ENCODE results near the gene DNPH1. TPM values are rescaled to one million over a fixed set of nuclear protein-coding genes. Genes with fewer than 3 reads are reported as not detected.

DNPH1 gene
- total and polyA plus RNA-seq, 10 of the 15 experiments (the other 5 are each of a cell fraction or from before 2014, with no cell fraction given): 7.0 to 136 (median 67.7) TPM

- ChIA-PET CTCF (interaction anchor here (1.2 to 2.2 kb wide), 2 partner anchors 19 to 24 kb away, joined by 3 to 9 read pairs; partner anchors contain the start of gene DNPH1), RAD21 (ENCODE audit: unreplicated experiment) (interaction anchor here (1.1 to 1.7 kb wide), 2 partner anchors 9 to 19 kb away, joined by 3 to 8 read pairs; partner anchors contain the start of gene DNPH1), SMC1A (ENCODE audit: uncharacterized antibody, unreplicated experiment) (interaction anchor here (1.0 kb wide), 1 partner anchor 10 kb away, joined by 4 read pairs; no protein-coding TSS in a partner anchor), POLR2A (interaction anchor here (1.0 to 1.5 kb wide), 5 partner anchors 19 to 121 kb away, joined by 3 to 4 read pairs (median 3); partner anchors contain the start of genes DNPH1 and ZNF318)
- no peak for DNase-seq (ENCODE audit: low read depth, low spot score)
- in situ Hi-C loops (cut with MboI) (no loop called here), intact Hi-C loops (cut with micrococcal nuclease; ENCODE audit: unreplicated experiment) (loop anchor here (5.0 kb wide), 1 partner anchor 76 kb away; the partner anchor contains the start of gene SRF)
- peaks cover 27% of the 10 kb centered on the region for H3K4me1 ChIP-seq (ENCODE audit: control insufficient read depth, insufficient read depth, low read length)
- no peaks in the 10 kb centered on the region for H3K36me3 ChIP-seq (ENCODE audit: control insufficient read depth in 2 of 2, insufficient read depth in 2 of 2, low read length in 1 of 2)
- peak overlapping the region; percentile 100 for H3K4me2 ChIP-seq (ENCODE audit: control insufficient read depth, insufficient read depth)
- ATAC-seq: no peak
- TF ChIP-seq NRF1 (conservative IDR thresholded peaks at IDR 0.05; ENCODE audit: low read depth, low read length): no peak
- no peak for TF ChIP-seq HDAC2 (IDR thresholded peaks at IDR 0.05)
- H3K4me3 ChIP-seq: peak overlapping the region; percentile 73; the same call in 1 of the 2 replicates
- WGBS (ENCODE audit: insufficient coverage, insufficient replicate concordance, low lambda C conversion rate, missing lambda C conversion rate): 65% methylated on average over 3 of the region's 3 CpGs
- no peak overlapping the region for H3K27ac ChIP-seq (ENCODE audit: control insufficient read depth, insufficient read depth)
- FAIRE-seq: no peak
- H2AFZ ChIP-seq (ENCODE audit: control insufficient read depth, low read depth, low read length): peak overlapping the region; percentile 100
- no peaks in the 10 kb centered on the region for H3K9me3 ChIP-seq (replicated peaks; ENCODE audit: control insufficient read depth, insufficient read depth, low read length)
- H3K27me3 ChIP-seq (replicated peaks in 1 of 2; ENCODE audit: control insufficient read depth in 2 of 2, insufficient read depth in 2 of 2, low read length in 1 of 2): peaks cover 3 to 12% of the 10 kb centered on the region in 2 experiments
- H3K79me2 ChIP-seq (ENCODE audit: control insufficient read depth, insufficient read depth, low read length): no peaks in the 10 kb centered on the region
- BruUV-seq (replicated peaks): no TSS peak
- no peak overlapping the region; the same call in 1 of the 2 replicates for H3K9ac ChIP-seq (ENCODE audit: control insufficient read depth, insufficient read depth, low read length)
- H4K20me1 ChIP-seq (ENCODE audit: control insufficient read depth, insufficient read depth): no peaks in the 10 kb centered on the region
These were observed 18.8 kb upstream of the DNPH1 start for GRCh38 chr6:43248101-43248500.

GRCh38 chr6:43247114-43247999 lies 18.1 kb upstream of the DNPH1 start:
- Histone ChIP-seq H4K20me1 (ENCODE audit: control insufficient read depth, insufficient read depth) (no peaks in the 10 kb centered on the region), H3K36me3 (ENCODE audit: control insufficient read depth in 2 of 2, insufficient read depth in 2 of 2, low read length in 1 of 2) (no peaks in the 10 kb centered on the region), H3K4me2 (ENCODE audit: control insufficient read depth, insufficient read depth) (peak overlapping the region; percentile 100), H3K9me3 (replicated peaks; ENCODE audit: control insufficient read depth, insufficient read depth, low read length) (no peaks in the 10 kb centered on the region), H3K27ac (ENCODE audit: control insufficient read depth, insufficient read depth) (peak overlapping the region; percentile 46), H3K9ac (ENCODE audit: control insufficient read depth, insufficient read depth, low read length) (peak overlapping the region; percentile 28), H3K27me3 (replicated peaks in 1 of 2; ENCODE audit: control insufficient read depth in 2 of 2, insufficient read depth in 2 of 2, low read length in 1 of 2) (peaks cover 8 to 12% of the 10 kb centered on the region in 2 experiments), H2AFZ (ENCODE audit: control insufficient read depth, low read depth, low read length) (peak overlapping the region; percentile 100), H3K4me3 (peak overlapping the region; percentile 73), H3K4me1 (ENCODE audit: control insufficient read depth, insufficient read depth, low read length) (peaks cover 27% of the 10 kb centered on the region), H3K79me2 (ENCODE audit: control insufficient read depth, insufficient read depth, low read length) (no peaks in the 10 kb centered on the region)
- no TSS peak for BruUV-seq (replicated peaks)
- 1% methylated on average over 45 of the region's 46 CpGs for WGBS (ENCODE audit: insufficient coverage, insufficient replicate concordance, low lambda C conversion rate, missing lambda C conversion rate)
- RAD21 ChIA-PET (ENCODE audit: unreplicated experiment): interaction anchor here (0.8 to 1.7 kb wide), 7 partner anchors 9 to 137 kb away, joined by 3 to 10 read pairs (median 5); partner anchors contain the start of gene DNPH1
- no peak for DNase-seq (ENCODE audit: low read depth, low spot score)
- SMC1A ChIA-PET (ENCODE audit: uncharacterized antibody, unreplicated experiment): interaction anchor here (0.6 to 1.2 kb wide), 5 partner anchors 9 to 132 kb away, joined by 3 to 11 read pairs (median 3); partner anchors contain the start of gene DNPH1
- FAIRE-seq: no peak
- ATAC-seq: peak; percentile 97
- in situ Hi-C loops (cut with MboI): no loop called here
- POLR2A ChIA-PET: interaction anchor here (0.6 to 1.5 kb wide), 10 partner anchors 17 to 265 kb away, joined by 3 to 5 read pairs (median 4); partner anchors contain the start of genes DNPH1, PPP2R5D and ZNF318
- CTCF ChIA-PET: interaction anchor here (0.7 to 2.2 kb wide), 9 partner anchors 17 to 259 kb away, joined by 3 to 19 read pairs (median 3); partner anchors contain the start of gene DNPH1
- intact Hi-C loops (cut with micrococcal nuclease; ENCODE audit: unreplicated experiment): loop anchor here (5.0 kb wide), 1 partner anchor 75 kb away; the partner anchor contains the start of gene SRF
- TF ChIP-seq SIX5 (IDR thresholded peaks at IDR 0.05; ENCODE audit: low read depth, low read length, severe bottlenecking) (peak; percentile 98), ZNF622 (IDR thresholded peaks at IDR 0.05) (no peak), FOXK2 (IDR thresholded peaks at IDR 0.05) (no peak), RBBP5 (conservative IDR thresholded peaks at IDR 0.05) (no peak), ZBTB40 (IDR thresholded peaks at IDR 0.05; ENCODE audit: borderline replicate concordance) (peak; percentile 65; the same call in 1 of the 2 replicates), TCF3 (IDR thresholded peaks at IDR 0.05; ENCODE audit: borderline replicate concordance, insufficient read depth, low read depth, low read length) (no peak), TCF7 (IDR thresholded peaks at IDR 0.05; ENCODE audit: borderline replicate concordance) (no peak), SRF (IDR thresholded peaks at IDR 0.05; ENCODE audit: low read depth in 2 of 2, low read length in 2 of 2) (0 out of 4 replicates have a peak, but pooled peaks of 1 of the 2 experiments have one; percentile 45)
